SJSA1 (cell line): ENCODE measurements around the gene CLK1. TPM values are rescaled to one million over a fixed set of nuclear protein-coding genes. Genes with fewer than 3 reads are reported as not detected.

Experiments
- DNase-seq, 2 experiments: peaks; one replicate each; pipeline ENCODE4 v3.0.0-alpha.2; 2015 to 2020; ENCODE audit warnings: low spot score in 2 of 2, low read depth in 1 of 2
- H3K27ac ChIP-seq: fragments of 250-450 bp; sonication (Bioruptor Pico); 2 replicates; pipeline ENCODE4 v1.5.1; 2020; ENCODE audit warnings: mild to moderate bottlenecking, moderate library complexity
- H3K27me3 ChIP-seq: fragments of 250-450 bp; sonication (Bioruptor Pico); replicated peaks from 2 replicates; pipeline ENCODE4 v1.5.1; 2020; ENCODE audit warnings: mild to moderate bottlenecking, moderate library complexity
- H3K36me3 ChIP-seq: fragments of 250-450 bp; sonication (Bioruptor Pico); 2 replicates; pipeline ENCODE4 v1.5.1; 2020; ENCODE audit warnings: mild to moderate bottlenecking
- H3K4me1 ChIP-seq: fragments of 250-450 bp; sonication (Bioruptor Pico); replicated peaks from 2 replicates; pipeline ENCODE4 v1.6.1; 2021; ENCODE audit warnings: mild to moderate bottlenecking
- H3K4me3 ChIP-seq: fragments of 250-450 bp; sonication (Bioruptor Pico); 2 replicates; pipeline ENCODE4 v1.5.1; 2020; ENCODE audit warnings: mild to moderate bottlenecking
- H3K9me3 ChIP-seq: fragments of 250-450 bp; sonication (Bioruptor Pico); replicated peaks from 2 replicates; pipeline ENCODE4 v1.5.1; 2020; ENCODE audit warnings: mild to moderate bottlenecking
- total RNA-seq: library from RNA; depleted of rRNA; stranded (reverse); fragments of >200 nt; shearing (Covaris generic); gene quantifications from 2 replicates; pipeline ENCODE4 v1.2.3, GENCODE V29; 2014

Gene CLK1
- total RNA-seq, 1 experiment from 2014 or later = 39.6 TPM

- 0 out of 2 replicates have a peak, but pooled peaks cover 3% of the 10 kb centered on the region for H3K4me1 ChIP-seq
Observed at GRCh38 chr2:200869014-200869413, 4.6 kb upstream of the CLK1 start.

GRCh38 chr2:200863782-200864175 is 679 bp downstream of the CLK1 start:
- DNase-seq = no peak
- Histone ChIP-seq H3K9me3 (no peaks in the 10 kb centered on the region), H3K36me3 (peaks cover 53% of the 10 kb centered on the region), H3K4me3 (peak overlapping the region; percentile 92), H3K27me3 (no peaks in the 10 kb centered on the region), H3K27ac (peak overlapping the region; percentile 96), H3K4me1 (peaks cover 13% of the 10 kb centered on the region; the same call in 1 of the 2 replicates)

More at GRCh38 chr2:200869014-200869413, 4.6 kb upstream of the CLK1 start:
- H3K9me3 ChIP-seq = no peaks in the 10 kb centered on the region
- no peaks in the 10 kb centered on the region for H3K27me3 ChIP-seq
- H3K27ac ChIP-seq = no peak overlapping the region
- DNase-seq = no peak
- peaks cover 22% of the 10 kb centered on the region for H3K36me3 ChIP-seq
- H3K4me3 ChIP-seq = no peak overlapping the region

GRCh38 chr2:200862532-200863000 is 1.9 kb downstream of the CLK1 start:
- Histone ChIP-seq H3K9me3 (no peaks in the 10 kb centered on the region), H3K4me3 (peak overlapping the region; percentile 92), H3K27ac (peak overlapping the region; percentile 96), H3K36me3 (peaks cover 65% of the 10 kb centered on the region), H3K4me1 (peaks cover 13% of the 10 kb centered on the region; the same call in 1 of the 2 replicates), H3K27me3 (no peaks in the 10 kb centered on the region)
- DNase-seq = peak in 1 of 2 experiments; percentile 44

GRCh38 chr2:200861617-200862155 is 2.8 kb downstream of the CLK1 start:
- H3K27ac ChIP-seq = no peak overlapping the region
- H3K36me3 ChIP-seq = peaks cover 74% of the 10 kb centered on the region
- no peaks in the 10 kb centered on the region for H3K27me3 ChIP-seq
- H3K9me3 ChIP-seq = no peaks in the 10 kb centered on the region
- H3K4me3 ChIP-seq = peak overlapping the region; percentile 92
- H3K4me1 ChIP-seq = peaks cover 13% of the 10 kb centered on the region; the same call in 1 of the 2 replicates
- peak in 1 of 2 experiments; percentile 15 for DNase-seq

GRCh38 chr2:200860092-200860795 is 4.2 kb downstream of the CLK1 start:
- Histone ChIP-seq H3K27me3 (no peaks in the 10 kb centered on the region), H3K36me3 (peaks cover 87% of the 10 kb centered on the region), H3K9me3 (no peaks in the 10 kb centered on the region), H3K27ac (no peak overlapping the region), H3K4me3 (no peak overlapping the region), H3K4me1 (peaks cover 13% of the 10 kb centered on the region; the same call in 1 of the 2 replicates)
- no peak for DNase-seq

GRCh38 chr2:200856806-200857205 is 7.7 kb downstream of the CLK1 start:
- Histone ChIP-seq H3K27ac (no peak overlapping the region), H3K4me3 (no peak overlapping the region), H3K4me1 (peaks cover 8% of the 10 kb centered on the region; the same call in 1 of the 2 replicates), H3K9me3 (no peaks in the 10 kb centered on the region), H3K27me3 (no peaks in the 10 kb centered on the region; the same call in 1 of the 2 replicates), H3K36me3 (peaks cover 99% of the 10 kb centered on the region)
- no peak for DNase-seq

- Histone ChIP-seq H3K27ac (no peak overlapping the region), H3K27me3 (no peaks in the 10 kb centered on the region; the same call in 1 of the 2 replicates), H3K9me3 (no peaks in the 10 kb centered on the region), H3K4me1 (no peaks in the 10 kb centered on the region), H3K36me3 (peaks cover 66% of the 10 kb centered on the region), H3K4me3 (no peak overlapping the region)
- no peak for DNase-seq
Observed at GRCh38 chr2:200852605-200853004, 11.9 kb downstream of the CLK1 start.

GRCh38 chr2:200851398-200852248 is 12.8 kb downstream of the CLK1 start:
- Histone ChIP-seq H3K27me3 (no peaks in the 10 kb centered on the region; the same call in 1 of the 2 replicates), H3K27ac (no peak overlapping the region), H3K9me3 (no peaks in the 10 kb centered on the region), H3K36me3 (peaks cover 56% of the 10 kb centered on the region), H3K4me1 (no peaks in the 10 kb centered on the region), H3K4me3 (no peak overlapping the region)
- DNase-seq = no peak

- DNase-seq = no peak
- H3K4me3 ChIP-seq = no peak overlapping the region
- H3K27me3 ChIP-seq = no peaks in the 10 kb centered on the region; the same call in 1 of the 2 replicates
- H3K9me3 ChIP-seq = no peaks in the 10 kb centered on the region
- no peak overlapping the region for H3K27ac ChIP-seq
- H3K36me3 ChIP-seq = peaks cover 48% of the 10 kb centered on the region
- H3K4me1 ChIP-seq = no peaks in the 10 kb centered on the region
Observed at GRCh38 chr2:200850512-200851256, 13.8 kb downstream of the CLK1 start.

- Histone ChIP-seq H3K4me3 (no peak overlapping the region), H3K36me3 (peaks cover 20% of the 10 kb centered on the region), H3K27ac (no peak overlapping the region), H3K9me3 (no peaks in the 10 kb centered on the region), H3K27me3 (no peaks in the 10 kb centered on the region), H3K4me1 (no peaks in the 10 kb centered on the region)
- no peak for DNase-seq
Observed at GRCh38 chr2:200847939-200848338, 16.5 kb downstream of the CLK1 start.

GRCh38 chr2:200847269-200847668 is 17.2 kb downstream of the CLK1 start:
- Histone ChIP-seq H3K27me3 (no peaks in the 10 kb centered on the region), H3K4me3 (no peak overlapping the region), H3K36me3 (peaks cover 13% of the 10 kb centered on the region), H3K9me3 (no peaks in the 10 kb centered on the region), H3K27ac (no peak overlapping the region), H3K4me1 (no peaks in the 10 kb centered on the region)
- no peak for DNase-seq

GRCh38 chr2:200845669-200846325 is 18.7 kb downstream of the CLK1 start:
- DNase-seq = no peak

GRCh38 chr2:200845194-200845593 is 19.3 kb downstream of the CLK1 start:
- no peaks in the 10 kb centered on the region for H3K9me3 ChIP-seq
- no peaks in the 10 kb centered on the region for H3K27me3 ChIP-seq
- no peak overlapping the region for H3K4me3 ChIP-seq
- no peak overlapping the region for H3K27ac ChIP-seq
- H3K4me1 ChIP-seq = no peaks in the 10 kb centered on the region
- no peaks in the 10 kb centered on the region for H3K36me3 ChIP-seq
- DNase-seq = no peak

More at GRCh38 chr2:200845669-200846325, 18.7 kb downstream of the CLK1 start:
- Histone ChIP-seq H3K27ac (no peak overlapping the region), H3K27me3 (no peaks in the 10 kb centered on the region), H3K36me3 (no peaks in the 10 kb centered on the region; the same call in 1 of the 2 replicates), H3K9me3 (no peaks in the 10 kb centered on the region), H3K4me3 (no peak overlapping the region), H3K4me1 (no peaks in the 10 kb centered on the region)
